ENCODE results near the gene CHST10. TPM values are rescaled to one million over a fixed set of nuclear protein-coding genes. Genes with fewer than 3 reads are reported as not detected.

CHST10 gene
- total and polyA plus RNA-seq, 10 of the 15 experiments (the other 5 are each of a cell fraction or from before 2014, with no cell fraction given): 2.0 to 22.5 (median 15.7) TPM

GRCh38 chr2:100423631-100424030 is 6.2 kb upstream of the CHST10 start:
- Histone ChIP-seq H2AFZ (ENCODE audit: control insufficient read depth, low read depth, low read length) (no peak overlapping the region), H3K4me1 (ENCODE audit: control insufficient read depth, insufficient read depth, low read length) (no peaks in the 10 kb centered on the region), H3K9me3 (replicated peaks; ENCODE audit: control insufficient read depth, insufficient read depth, low read length) (no peaks in the 10 kb centered on the region; the same call in 2 of the 3 replicates), H3K9ac (ENCODE audit: control insufficient read depth, insufficient read depth, low read length) (no peak overlapping the region), H3K4me3 (no peak overlapping the region), H3K36me3 (ENCODE audit: control insufficient read depth in 2 of 2, insufficient read depth in 2 of 2, low read length in 1 of 2) (no peaks in the 10 kb centered on the region), H3K27ac (ENCODE audit: control insufficient read depth, insufficient read depth) (no peak overlapping the region), H4K20me1 (ENCODE audit: control insufficient read depth, insufficient read depth) (no peaks in the 10 kb centered on the region), H3K27me3 (replicated peaks in 1 of 2; ENCODE audit: control insufficient read depth in 2 of 2, insufficient read depth in 2 of 2, low read length in 1 of 2) (no peaks in the 10 kb centered on the region), H3K79me2 (ENCODE audit: control insufficient read depth, insufficient read depth, low read length) (no peaks in the 10 kb centered on the region), H3K4me2 (ENCODE audit: control insufficient read depth, insufficient read depth) (no peak overlapping the region)
- RAD21 ChIA-PET (ENCODE audit: unreplicated experiment): no interaction called here
- in situ Hi-C loops (cut with MboI): loop anchor here (10.0 kb wide), 1 partner anchor 561 kb away; no protein-coding TSS in a partner anchor
- WGBS (ENCODE audit: insufficient coverage, insufficient replicate concordance, low lambda C conversion rate, missing lambda C conversion rate): 94% methylated on average over 1 of the region's 1 CpG
- no TSS peak for BruUV-seq (replicated peaks)
- DNase-seq (ENCODE audit: low read depth, low spot score) (no peak), ATAC-seq (no peak), FAIRE-seq (no peak)
- SMC1A ChIA-PET (ENCODE audit: uncharacterized antibody, unreplicated experiment): no interaction called here
- CTCF ChIA-PET: interaction anchor here (1.2 kb wide), 1 partner anchor 42 kb away, joined by 3 read pairs; no protein-coding TSS in a partner anchor
- POLR2A ChIA-PET: no interaction called here
- intact Hi-C loops (cut with micrococcal nuclease; ENCODE audit: unreplicated experiment): no loop called here
- no peak for TF ChIP-seq PAX8 (IDR thresholded peaks at IDR 0.05)
- no peak for TF ChIP-seq WRNIP1 (IDR thresholded peaks at IDR 0.05; ENCODE audit: borderline replicate concordance, low read depth, low read length)
- no peak for TF ChIP-seq EGR1 (IDR thresholded peaks at IDR 0.05; ENCODE audit: borderline replicate concordance in 1 of 2, low read depth in 2 of 2, low read length in 2 of 2)
- TF ChIP-seq, protein P1, sequence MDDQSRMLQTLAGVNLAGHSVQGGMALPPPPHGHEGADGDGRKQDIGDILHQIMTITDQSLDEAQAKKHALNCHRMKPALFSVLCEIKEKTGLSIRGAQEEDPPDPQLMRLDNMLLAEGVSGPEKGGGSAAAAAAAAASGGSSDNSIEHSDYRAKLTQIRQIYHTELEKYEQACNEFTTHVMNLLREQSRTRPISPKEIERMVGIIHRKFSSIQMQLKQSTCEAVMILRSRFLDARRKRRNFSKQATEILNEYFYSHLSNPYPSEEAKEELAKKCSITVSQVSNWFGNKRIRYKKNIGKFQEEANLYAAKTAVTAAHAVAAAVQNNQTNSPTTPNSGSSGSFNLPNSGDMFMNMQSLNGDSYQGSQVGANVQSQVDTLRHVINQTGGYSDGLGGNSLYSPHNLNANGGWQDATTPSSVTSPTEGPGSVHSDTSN (IDR thresholded peaks at IDR 0.05; ENCODE audit: insufficient replicate concordance, low read depth, low read length): no peak
- TF ChIP-seq, protein P2, sequence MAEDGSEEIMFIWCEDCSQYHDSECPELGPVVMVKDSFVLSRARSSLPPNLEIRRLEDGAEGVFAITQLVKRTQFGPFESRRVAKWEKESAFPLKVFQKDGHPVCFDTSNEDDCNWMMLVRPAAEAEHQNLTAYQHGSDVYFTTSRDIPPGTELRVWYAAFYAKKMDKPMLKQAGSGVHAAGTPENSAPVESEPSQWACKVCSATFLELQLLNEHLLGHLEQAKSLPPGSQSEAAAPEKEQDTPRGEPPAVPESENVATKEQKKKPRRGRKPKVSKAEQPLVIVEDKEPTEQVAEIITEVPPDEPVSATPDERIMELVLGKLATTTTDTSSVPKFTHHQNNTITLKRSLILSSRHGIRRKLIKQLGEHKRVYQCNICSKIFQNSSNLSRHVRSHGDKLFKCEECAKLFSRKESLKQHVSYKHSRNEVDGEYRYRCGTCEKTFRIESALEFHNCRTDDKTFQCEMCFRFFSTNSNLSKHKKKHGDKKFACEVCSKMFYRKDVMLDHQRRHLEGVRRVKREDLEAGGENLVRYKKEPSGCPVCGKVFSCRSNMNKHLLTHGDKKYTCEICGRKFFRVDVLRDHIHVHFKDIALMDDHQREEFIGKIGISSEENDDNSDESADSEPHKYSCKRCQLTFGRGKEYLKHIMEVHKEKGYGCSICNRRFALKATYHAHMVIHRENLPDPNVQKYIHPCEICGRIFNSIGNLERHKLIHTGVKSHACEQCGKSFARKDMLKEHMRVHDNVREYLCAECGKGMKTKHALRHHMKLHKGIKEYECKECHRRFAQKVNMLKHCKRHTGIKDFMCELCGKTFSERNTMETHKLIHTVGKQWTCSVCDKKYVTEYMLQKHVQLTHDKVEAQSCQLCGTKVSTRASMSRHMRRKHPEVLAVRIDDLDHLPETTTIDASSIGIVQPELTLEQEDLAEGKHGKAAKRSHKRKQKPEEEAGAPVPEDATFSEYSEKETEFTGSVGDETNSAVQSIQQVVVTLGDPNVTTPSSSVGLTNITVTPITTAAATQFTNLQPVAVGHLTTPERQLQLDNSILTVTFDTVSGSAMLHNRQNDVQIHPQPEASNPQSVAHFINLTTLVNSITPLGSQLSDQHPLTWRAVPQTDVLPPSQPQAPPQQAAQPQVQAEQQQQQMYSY (CRISPR knock-in tag; IDR thresholded peaks at IDR 0.05): no peak
- TF ChIP-seq NFYA (IDR thresholded peaks at IDR 0.05; ENCODE audit: borderline replicate concordance, low read depth, low read length): no peak
- no peak for TF ChIP-seq BCL11A (IDR thresholded peaks at IDR 0.05; ENCODE audit: low read depth, low read length)
- TF ChIP-seq MXI1 (IDR thresholded peaks at IDR 0.05; ENCODE audit: low read depth, low read length): no peak
- TF ChIP-seq CHD1 (IDR thresholded peaks at IDR 0.05; ENCODE audit: low read depth, low read length): no peak
- no peak for TF ChIP-seq EZH2 (IDR thresholded peaks at IDR 0.05; ENCODE audit: borderline replicate concordance, control insufficient read depth, low read depth, low read length)
- TF ChIP-seq STAT3 (IDR thresholded peaks at IDR 0.05; ENCODE audit: low read depth, low read length): no peak

Measured in GM12878 (cell line).